H1 (cell line): ENCODE results near the gene TNIP1. TPM values are rescaled to one million over a fixed set of nuclear protein-coding genes. Genes with fewer than 3 reads are reported as not detected.

Experiments used
- CTCF ChIA-PET: fragments of 300-600 bp; sonication (Branson Sonifier 250); formaldehyde crosslinking; loops from one replicate; lab custom pipeline; 2021; ENCODE audit not compliant: partially characterized antibody; lab: Charles Lee
- POLR2A ChIA-PET: fragments of 300-600 bp; sonication (Branson Sonifier 250); formaldehyde crosslinking; loops from one replicate; lab custom pipeline; 2021; ENCODE audit warnings: inconsistent platforms; ENCODE audit not compliant: partially characterized antibody; lab: Charles Lee
- DNase-seq, 2 experiments: peaks; one replicate each; pipeline versions ENCODE4 v3.0.0 to v3.0.0-alpha.2; 2010 to 2022; ENCODE audit warnings: low spot score in 2 of 2, low read depth in 1 of 2, mixed read lengths in 1 of 2
- FAIRE-seq: peaks from 2 replicates; lab custom pipeline; 2011; peaks lifted over from hg19 to GRCh38; lab: Jason Lieb, UNC
- H2AFZ ChIP-seq: 2 replicates; pipeline ENCODE4 v1.8.1; 2012; ENCODE audit warnings: low read length, inconsistent platforms
- H2AK5ac ChIP-seq: 2 replicates; pipeline ENCODE4 v1.6.1; 2013; ENCODE audit warnings: low read depth, low read length
- H2BK120ac ChIP-seq: replicated peaks from 2 replicates; pipeline ENCODE3; 2013; ENCODE audit warnings: low read depth, low read length, inconsistent platforms
- H2BK12ac ChIP-seq: 2 replicates; pipeline ENCODE4 v1.6.1; 2013; ENCODE audit warnings: low read depth, low read length
- H2BK15ac ChIP-seq: 2 replicates; pipeline ENCODE4 v1.6.1; 2013; ENCODE audit warnings: low read length
- H2BK20ac ChIP-seq: 2 replicates; pipeline ENCODE4 v1.6.1; 2013; ENCODE audit warnings: low read length
- H2BK5ac ChIP-seq: 2 replicates; pipeline ENCODE4 v1.6.1; 2013; ENCODE audit warnings: low read depth, low read length
- H3K14ac ChIP-seq: 2 replicates; pipeline ENCODE4 v1.6.1; 2013; ENCODE audit warnings: inconsistent platforms; ENCODE audit not compliant: insufficient read length
- H3K18ac ChIP-seq: 2 replicates; pipeline ENCODE4 v1.6.1; 2013; ENCODE audit warnings: low read length; ENCODE audit errors: extremely low read depth
- H3K23ac ChIP-seq: 2 replicates; pipeline ENCODE4 v1.6.1; 2013; ENCODE audit warnings: inconsistent platforms; ENCODE audit not compliant: insufficient read length
- H3K23me2 ChIP-seq: 2 replicates; pipeline ENCODE4 v1.6.1; 2013; ENCODE audit warnings: low read depth, low read length
- H3K27ac ChIP-seq: 2 replicates; pipeline ENCODE4 v1.6.1; 2011; ENCODE audit warnings: low read depth, low read length, inconsistent platforms
- H3K27me3 ChIP-seq, 4 experiments: replicated peaks in 1 of 4; 1 replicate in 1 of 4; 2 replicates in 3 of 4; pipeline versions ENCODE4 v1.6.1 to v1.8.1; 2011 to 2013; ENCODE audit warnings: low read length in 3 of 4, mild to moderate bottlenecking in 3 of 4, inconsistent platforms in 2 of 4, mixed read lengths in 2 of 4, moderate library complexity in 1 of 4; ENCODE audit not compliant: control insufficient read depth in 3 of 4, insufficient read depth in 3 of 4; ENCODE audit errors: extremely low read depth in 1 of 4
- H3K36me3 ChIP-seq, 4 experiments: 2 replicates each; pipeline versions ENCODE4 v1.6.1 to v1.8.1; 2011 to 2013; ENCODE audit warnings: mild to moderate bottlenecking in 4 of 4, low read length in 3 of 4, moderate library complexity in 2 of 4, control low read depth in 1 of 4, inconsistent platforms in 1 of 4; ENCODE audit not compliant: insufficient read depth in 4 of 4, control insufficient read depth in 2 of 4
- H3K4ac ChIP-seq: replicated peaks from 2 replicates; pipeline ENCODE3; 2013; ENCODE audit warnings: low read length, low read depth, mixed read lengths, inconsistent platforms; ENCODE audit not compliant: insufficient read length
- H3K4me1 ChIP-seq, 4 experiments: replicated peaks in 1 of 4; 1 replicate in 1 of 4; 2 replicates in 3 of 4; pipeline versions ENCODE4 v1.6.1 to v1.8.1; 2011 to 2013; ENCODE audit warnings: low read length in 3 of 4, inconsistent platforms in 2 of 4, mixed read lengths in 1 of 4; ENCODE audit not compliant: insufficient read depth in 4 of 4, control insufficient read depth in 3 of 4
- H3K4me2 ChIP-seq, 2 experiments: 2 replicates each; pipeline versions ENCODE4 v1.6.1 to v1.8.1; 2011 to 2013; ENCODE audit warnings: low read depth in 2 of 2, low read length in 2 of 2, control low read depth in 1 of 2, inconsistent platforms in 1 of 2, mild to moderate bottlenecking in 1 of 2; ENCODE audit not compliant: insufficient read depth in 1 of 2
- H3K4me3 ChIP-seq, 4 experiments: fragments of 200-600, 300-600 bp in 1 of 4; sonication (generic), shearing (Covaris generic), sonication (Bioruptor Twin) in 1 of 4; 2 replicates each; pipeline versions ENCODE4 v1.5.1 to v1.8.1; 2011 to 2016; ENCODE audit warnings: low read length in 4 of 4, low read depth in 3 of 4, control low read depth in 2 of 4, inconsistent platforms in 2 of 4, mild to moderate bottlenecking in 2 of 4, mixed read lengths in 1 of 4, moderate library complexity in 1 of 4; ENCODE audit not compliant: insufficient read depth in 2 of 4; ENCODE audit errors: extremely low read depth in 1 of 4
- H3K56ac ChIP-seq: replicated peaks from 2 replicates; pipeline ENCODE3; 2013; ENCODE audit warnings: low read depth, mild to moderate bottlenecking, mixed read lengths, low read length, inconsistent platforms; ENCODE audit not compliant: insufficient read length
- H3K79me1 ChIP-seq: 2 replicates; pipeline ENCODE4 v1.6.1; 2013; ENCODE audit warnings: low read depth, low read length, control low read depth
- H3K79me2 ChIP-seq, 2 experiments: 2 replicates each; pipeline versions ENCODE4 v1.6.1 to v1.8.1; 2012 to 2013; ENCODE audit warnings: low read length in 2 of 2, mild to moderate bottlenecking in 2 of 2, inconsistent platforms in 1 of 2; ENCODE audit not compliant: insufficient read depth in 2 of 2, control insufficient read depth in 1 of 2
- H3K9ac ChIP-seq, 4 experiments: replicated peaks in 1 of 4; 1 replicate in 1 of 4; 2 replicates in 3 of 4; pipeline versions ENCODE4 v1.6.1 to v1.8.1; 2011 to 2013; ENCODE audit warnings: low read depth in 3 of 4, low read length in 3 of 4, control low read depth in 2 of 4, mild to moderate bottlenecking in 2 of 4, moderate library complexity in 2 of 4, inconsistent platforms in 1 of 4; ENCODE audit errors: extremely low read depth in 1 of 4
- H3K9me3 ChIP-seq, 2 experiments: 2 replicates each; pipeline versions ENCODE4 v1.6.1 to v1.8.1; 2012 to 2013; ENCODE audit warnings: mild to moderate bottlenecking in 2 of 2, moderate library complexity in 2 of 2, control low read depth in 1 of 2, inconsistent platforms in 1 of 2, low read depth in 1 of 2, low read length in 1 of 2, mixed read lengths in 1 of 2; ENCODE audit not compliant: insufficient read depth in 2 of 2
- H4K20me1 ChIP-seq, 2 experiments: replicated peaks in 1 of 2; 2 replicates each; pipeline versions ENCODE3 to v1.8.1; 2011 to 2013; ENCODE audit warnings: inconsistent platforms in 2 of 2, low read length in 2 of 2, mild to moderate bottlenecking in 1 of 2; ENCODE audit not compliant: insufficient read depth in 2 of 2, control insufficient read depth in 1 of 2
- H4K5ac ChIP-seq: 2 replicates; pipeline ENCODE4 v1.6.1; 2013; ENCODE audit warnings: low read length, low read depth, mixed read lengths, inconsistent platforms; ENCODE audit not compliant: insufficient read length
- H4K8ac ChIP-seq: 2 replicates; pipeline ENCODE4 v1.8.0; 2013; ENCODE audit warnings: mild to moderate bottlenecking, moderate library complexity, low read length, inconsistent platforms; ENCODE audit not compliant: insufficient read depth; ENCODE audit errors: extremely low read depth
- H4K91ac ChIP-seq: replicated peaks from 2 replicates; pipeline ENCODE3; 2013; ENCODE audit warnings: low read length, mixed read lengths, inconsistent platforms; ENCODE audit not compliant: insufficient read length
- BACH1 ChIP-seq: IDR thresholded peaks from 2 replicates; pipeline ENCODE4 v1.6.1; 2012; ENCODE audit warnings: low read length, improper control_type of control experiment
- CBX5 ChIP-seq: fragments of 300-800, 300-1000 bp; sonication (generic); IDR thresholded peaks from 2 replicates; pipeline ENCODE4 v1.7.1; 2016; ENCODE audit warnings: antibody characterized with exemption, low read length, low read depth
- CREB1 ChIP-seq: IDR thresholded peaks from 2 replicates; pipeline ENCODE4 v1.6.1; 2012; ENCODE audit warnings: inconsistent platforms
- CTBP2 ChIP-seq: IDR thresholded peaks from 2 replicates; pipeline ENCODE4 v1.7.0; 2011; ENCODE audit warnings: borderline replicate concordance, mild to moderate bottlenecking, moderate library complexity, mixed read lengths, low read length; ENCODE audit not compliant: insufficient read depth, insufficient read length
- HDAC2 ChIP-seq, 2 experiments: fragments of 300-600 bp in 1 of 2; sonication (generic) in 1 of 2; IDR thresholded peaks; 2 replicates each; pipeline ENCODE4 v1.6.1; 2011 to 2012; ENCODE audit warnings: low read depth in 2 of 2, low read length in 2 of 2, mild to moderate bottlenecking in 2 of 2, moderate library complexity in 2 of 2, borderline replicate concordance in 1 of 2, inconsistent platforms in 1 of 2
- HDAC6 ChIP-seq: IDR thresholded peaks from one replicate; pipeline ENCODE4 v1.7.1; 2012; ENCODE audit warnings: low read depth, mild to moderate bottlenecking, inconsistent platforms, low read length, moderate library complexity
- JUN ChIP-seq: IDR thresholded peaks from 2 replicates; pipeline ENCODE4 v1.6.1; 2011; ENCODE audit warnings: low read depth, mild to moderate bottlenecking, improper control_type of control experiment, low read length
- JUND ChIP-seq: IDR thresholded peaks from 2 replicates; pipeline ENCODE4 v1.6.1; 2011; ENCODE audit warnings: mild to moderate bottlenecking, improper control_type of control experiment, low read length
- KDM1A ChIP-seq: fragments of 200-600, 300-600 bp; sonication (generic); IDR thresholded peaks from 2 replicates; pipeline ENCODE4 v1.7.1; 2016; ENCODE audit warnings: mild to moderate bottlenecking, low read length, borderline replicate concordance
- NRF1 ChIP-seq: IDR thresholded peaks from 2 replicates; pipeline ENCODE4 v1.6.1; 2011; ENCODE audit warnings: mild to moderate bottlenecking, low read depth, low read length, improper control_type of control experiment
- POLR2A ChIP-seq, 2 experiments: IDR thresholded peaks; 1 replicate in 1 of 2; 2 replicates in 1 of 2; pipeline ENCODE4 v1.6.1; 2011; ENCODE audit warnings: low read depth in 2 of 2, low read length in 2 of 2, mild to moderate bottlenecking in 2 of 2; ENCODE audit errors: control extremely low read depth in 1 of 2
- RBBP5 ChIP-seq: IDR thresholded peaks from 2 replicates; pipeline ENCODE4 v1.7.1; 2012; ENCODE audit warnings: low read depth, mild to moderate bottlenecking, inconsistent platforms, low read length, moderate library complexity, borderline replicate concordance
- TBP ChIP-seq: IDR thresholded peaks from 2 replicates; pipeline ENCODE4 v1.6.1; 2011; ENCODE audit warnings: low read depth, low read length, improper control_type of control experiment
- YY1 ChIP-seq: IDR thresholded peaks from 2 replicates; pipeline ENCODE4 v1.6.1; 2011; ENCODE audit warnings: low read depth, mild to moderate bottlenecking, low read length
- ZNF274 ChIP-seq: IDR thresholded peaks from 2 replicates; pipeline ENCODE4 v1.7.0; 2012; ENCODE audit warnings: low read length, borderline replicate concordance; ENCODE audit errors: extremely low read depth
- whole genome bisulfite sequencing, 2 experiments: shearing (Covaris generic) in 1 of 2; methylation state at CpG; one replicate each; pipeline versions ENCODE4 v1.1.6 to v1.1.7; 2013 to 2015; ENCODE audit warnings: low lambda C conversion rate in 2 of 2, mixed read lengths in 2 of 2, inconsistent platforms in 1 of 2, low coverage in 1 of 2, missing lambda C conversion rate in 1 of 2; ENCODE audit not compliant: insufficient replicate concordance in 2 of 2, insufficient coverage in 1 of 2, insufficient read length in 1 of 2; ENCODE audit errors: extremely low coverage in 1 of 2, missing lambda C conversion rate in 1 of 2; 5-methylcytosine and 5-hydroxymethylcytosine counted together
- polyA plus RNA-seq, 7 experiments: library from polyadenylated mRNA; depleted of rRNA in 3 of 7; stranded (reverse) in 5 of 7; unstranded in 2 of 7; fragments of >200 nt in 5 of 7; fragments of 200-250 nt in 2 of 7; gene quantifications; 1 replicate in 5 of 7; 2 replicates in 1 of 7; 4 replicates in 1 of 7; pipeline versions ENCODE4 v1.2.1 to v1.2.3, GENCODE V29; 2011 to 2013; ENCODE audit warnings: missing spikeins in 2 of 7, mixed read lengths in 2 of 7
- total RNA-seq: library from RNA; stranded (reverse); fragmentation: NEBNext Ultra II Directional; extraction: Animal tissue kit (Norgen Biotek cat#: 25700); gene quantifications from 2 replicates; pipeline ENCODE4 v1.2.1, GENCODE V29; 2021

Gene TNIP1
- total and polyA plus RNA-seq, 2 of the 8 experiments (the other 6 are each of a cell fraction or from before 2014, with no cell fraction given): 14.2 to 31.9 TPM

DNA sequence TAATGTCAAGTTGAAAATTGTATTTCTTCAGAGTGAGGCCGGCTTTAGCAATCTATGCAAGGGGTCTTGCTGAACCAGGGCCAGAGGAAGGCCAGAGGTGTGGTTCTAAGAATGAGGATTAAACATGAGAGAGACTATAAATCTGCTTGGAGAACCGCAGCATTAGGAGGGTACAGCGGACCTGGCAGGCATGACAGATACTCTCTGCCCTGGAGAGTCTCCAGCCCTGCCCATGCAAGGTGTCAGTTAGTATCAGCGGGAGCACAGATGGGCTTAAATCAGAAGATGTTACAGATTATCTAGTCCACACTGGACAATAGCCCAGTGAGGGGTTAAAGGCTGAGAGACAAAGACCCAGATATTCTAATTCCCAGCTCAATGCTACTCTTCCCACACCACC is 71.9 kb downstream of the TNIP1 start:
- FAIRE-seq (no peak), DNase-seq (no peak)
- H3K79me2 ChIP-seq: no peaks in the 10 kb centered on the region
- H3K4me3 ChIP-seq: no peak overlapping the region
- H4K5ac ChIP-seq: no peak overlapping the region
- no peaks in the 10 kb centered on the region for H3K36me3 ChIP-seq
- no peak overlapping the region for H2BK120ac ChIP-seq
- no peak overlapping the region for H3K4me2 ChIP-seq
- no peak overlapping the region for H2BK15ac ChIP-seq
- H2BK20ac ChIP-seq: no peak overlapping the region
- H3K27ac ChIP-seq: no peak overlapping the region
- no peak overlapping the region for H2BK5ac ChIP-seq
- no peaks in the 10 kb centered on the region for H3K79me1 ChIP-seq
- H4K8ac ChIP-seq: no peak overlapping the region
- no peak overlapping the region for H2BK12ac ChIP-seq
- no peak overlapping the region for H4K91ac ChIP-seq
- no peaks in the 10 kb centered on the region for H3K4me1 ChIP-seq
- H3K56ac ChIP-seq: no peak overlapping the region
- no peak overlapping the region for H3K23ac ChIP-seq
- WGBS, 2 experiments: 83% methylated on average over 4 of the region's 4 CpGs; no CpG with 5 or more reads in 1 of the 2 experiments
- no peaks in the 10 kb centered on the region for H3K23me2 ChIP-seq
- H3K14ac ChIP-seq: no peak overlapping the region
- no peak overlapping the region for H2AFZ ChIP-seq
- TF ChIP-seq JUND (no peak), RBBP5 (no peak), TBP (no peak), POLR2A (IDR thresholded peaks at IDR 0.05; ENCODE audit: control extremely low read depth in 1 of 2, low read depth in 2 of 2, low read length in 2 of 2) (no peak), CTBP2 (no peak), ZNF274 (no peak), CREB1 (no peak), BACH1 (no peak), KDM1A (no peak), NRF1 (no peak), CBX5 (no peak), JUN (no peak), HDAC2 (IDR thresholded peaks at IDR 0.05; ENCODE audit: borderline replicate concordance in 1 of 2, low read depth in 2 of 2, low read length in 2 of 2) (no peak), HDAC6 (no peak), YY1 (no peak)
- CTCF ChIA-PET: interaction anchor here (0.7 to 10.1 kb wide), 2 partner anchors 42 to 90 kb away, joined by 3 to 105 read pairs; no protein-coding TSS in a partner anchor
- no peaks in the 10 kb centered on the region for H4K20me1 ChIP-seq
- no peak overlapping the region for H2AK5ac ChIP-seq
- no peaks in the 10 kb centered on the region for H3K9me3 ChIP-seq
- POLR2A ChIA-PET: no interaction called here
- H3K4ac ChIP-seq: no peak overlapping the region
- H3K9ac ChIP-seq: no peak overlapping the region
- no peak overlapping the region for H3K18ac ChIP-seq
- H3K27me3 ChIP-seq: no peaks in the 10 kb centered on the region
